Uterus (tissue), 2 donors: Measurements from ENCODE around the gene CACNB4.

ENCODE experiments used
- POLR2A ChIP-seq, 2 donors: fragments of 450-650 bp; IDR thresholded peaks; one replicate each; pipeline ENCODE4 v1.6.1; 2016; ENCODE audit warnings: antibody characterized with exemption in 2 of 2, mild to moderate bottlenecking in 1 of 2, moderate library complexity in 1 of 2
- TF ChIP-seq, protein P1 (sequence below), 4 experiments: fragments of 200-600 bp in 2 of 4; fragments of 450-650 bp in 2 of 4; sonication (generic) in 2 of 4; IDR thresholded peaks; one replicate each; pipeline ENCODE4 v1.5.1; 2016 to 2019; ENCODE audit warnings: antibody characterized with exemption in 4 of 4, mild to moderate bottlenecking in 2 of 4, moderate library complexity in 1 of 4

DNA sequence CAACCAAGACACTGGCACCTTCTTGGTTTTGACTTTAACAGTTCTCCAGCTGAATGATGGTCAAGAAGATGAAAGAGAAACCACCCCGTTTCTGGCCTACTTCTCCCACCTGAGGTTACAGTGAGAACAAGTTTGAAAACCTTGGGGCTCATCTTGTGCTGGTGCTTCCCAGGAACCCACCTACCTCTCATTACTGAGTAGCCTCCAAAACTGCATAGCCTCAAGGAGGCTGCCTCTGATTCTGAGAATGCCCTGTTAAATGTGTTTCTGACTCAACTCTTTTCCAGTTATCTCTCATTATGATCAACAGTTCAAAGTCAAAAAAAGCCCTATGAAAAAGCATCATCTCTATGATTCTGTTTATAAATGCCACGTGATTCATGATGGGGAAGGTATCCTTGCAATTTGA, 121.9 kb downstream of the CACNB4 start:
- TF ChIP-seq POLR2A (IDR thresholded peaks at IDR 0.05): no peak
- TF ChIP-seq, protein P1, sequence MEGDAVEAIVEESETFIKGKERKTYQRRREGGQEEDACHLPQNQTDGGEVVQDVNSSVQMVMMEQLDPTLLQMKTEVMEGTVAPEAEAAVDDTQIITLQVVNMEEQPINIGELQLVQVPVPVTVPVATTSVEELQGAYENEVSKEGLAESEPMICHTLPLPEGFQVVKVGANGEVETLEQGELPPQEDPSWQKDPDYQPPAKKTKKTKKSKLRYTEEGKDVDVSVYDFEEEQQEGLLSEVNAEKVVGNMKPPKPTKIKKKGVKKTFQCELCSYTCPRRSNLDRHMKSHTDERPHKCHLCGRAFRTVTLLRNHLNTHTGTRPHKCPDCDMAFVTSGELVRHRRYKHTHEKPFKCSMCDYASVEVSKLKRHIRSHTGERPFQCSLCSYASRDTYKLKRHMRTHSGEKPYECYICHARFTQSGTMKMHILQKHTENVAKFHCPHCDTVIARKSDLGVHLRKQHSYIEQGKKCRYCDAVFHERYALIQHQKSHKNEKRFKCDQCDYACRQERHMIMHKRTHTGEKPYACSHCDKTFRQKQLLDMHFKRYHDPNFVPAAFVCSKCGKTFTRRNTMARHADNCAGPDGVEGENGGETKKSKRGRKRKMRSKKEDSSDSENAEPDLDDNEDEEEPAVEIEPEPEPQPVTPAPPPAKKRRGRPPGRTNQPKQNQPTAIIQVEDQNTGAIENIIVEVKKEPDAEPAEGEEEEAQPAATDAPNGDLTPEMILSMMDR (IDR thresholded peaks at IDR 0.05): no peak
